Effector memory CD4-positive, alpha-beta T cell (primary cell): Measurements from ENCODE around the gene ATG12.
"Not testable (repeated sequence)": the region's sequence is repeated elsewhere in the genome, so short reads cannot be mapped to it uniquely, and the experiment has no call there.

Experiments used
- DNase-seq, 3 donors: peaks; one replicate each; pipeline ENCODE4 v3.0.0-alpha.2; 2020
- H3K27ac ChIP-seq: 2 replicates; pipeline ENCODE4 v1.7.0; 2013; ENCODE audit warnings: mild to moderate bottlenecking, low read length, moderate library complexity; ENCODE audit not compliant: insufficient read depth, poor library complexity, severe bottlenecking
- H3K27me3 ChIP-seq: replicated peaks from 2 replicates; pipeline ENCODE4 v1.7.0; 2013; ENCODE audit warnings: mild to moderate bottlenecking, low read length; ENCODE audit not compliant: insufficient read depth, control insufficient read depth, poor library complexity, severe bottlenecking
- H3K36me3 ChIP-seq: 2 replicates; pipeline ENCODE4 v1.7.0; 2013; ENCODE audit warnings: mild to moderate bottlenecking, low read length, moderate library complexity; ENCODE audit not compliant: control insufficient read depth, insufficient read depth
- H3K4me1 ChIP-seq: 2 replicates; pipeline ENCODE4 v1.7.0; 2013; ENCODE audit warnings: low read length, mild to moderate bottlenecking; ENCODE audit not compliant: control insufficient read depth, insufficient read depth, poor library complexity, severe bottlenecking
- H3K4me3 ChIP-seq: 2 replicates; pipeline ENCODE4 v1.7.0; 2013; ENCODE audit warnings: low read length, low read depth, mild to moderate bottlenecking; ENCODE audit not compliant: insufficient read depth, poor library complexity, severe bottlenecking
- H3K9me3 ChIP-seq: 2 replicates; pipeline ENCODE4 v1.7.0; 2013; ENCODE audit warnings: mild to moderate bottlenecking, low read length, moderate library complexity; ENCODE audit not compliant: control insufficient read depth

Gene ATG12

DNA sequence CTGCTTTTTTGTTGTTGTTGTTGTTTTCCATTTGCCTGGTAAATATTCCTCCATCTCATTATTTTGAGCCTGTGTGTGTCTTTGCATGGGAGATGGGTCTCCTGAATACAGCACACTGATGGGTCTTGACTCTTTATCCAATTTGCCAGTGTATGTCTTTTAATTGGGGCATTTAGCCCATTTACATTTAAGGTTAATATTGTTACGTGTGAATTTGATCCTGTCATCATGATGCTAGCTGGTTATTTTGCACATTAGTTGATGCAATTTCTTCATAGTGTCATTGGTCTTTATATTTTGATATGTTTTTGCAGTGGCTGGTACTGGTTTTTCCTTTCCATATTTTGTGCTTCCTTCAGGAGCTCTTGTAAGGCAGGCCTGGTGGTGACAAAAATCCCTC is 16.4 kb downstream of the ATG12 start:
- H3K4me1 ChIP-seq, H3K27me3 ChIP-seq, H3K4me3 ChIP-seq, H3K27ac ChIP-seq, DNase-seq, H3K9me3 ChIP-seq: not testable (repeated sequence)
- H3K36me3 ChIP-seq, result peaks cover 17% of the 10 kb centered on the region

DNA sequence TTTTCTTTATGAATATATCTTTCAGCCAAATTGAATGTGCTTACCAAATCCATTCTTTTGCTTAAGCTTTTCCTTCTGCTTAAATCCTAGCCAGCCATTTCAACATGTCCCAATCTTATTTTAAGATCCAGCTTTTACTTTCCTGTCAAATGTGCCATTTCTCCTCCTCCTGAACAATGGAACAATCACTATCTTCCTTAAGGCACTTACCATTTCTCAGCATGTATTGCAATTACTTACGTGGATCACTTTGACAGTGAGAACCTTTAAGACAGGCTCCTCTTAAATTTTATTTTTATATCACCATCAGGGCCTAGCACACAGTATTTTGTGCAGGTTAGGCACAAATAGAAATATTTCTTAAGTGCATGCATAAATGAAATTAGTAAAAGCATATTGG is 20.5 kb downstream of the ATG12 start:
- no peak overlapping the region for H3K27ac ChIP-seq
- H3K4me1 ChIP-seq, result peaks cover 10% of the 10 kb centered on the region
- H3K4me3 ChIP-seq, result no peak overlapping the region
- peaks cover 14% of the 10 kb centered on the region for H3K27me3 ChIP-seq
- no peaks in the 10 kb centered on the region for H3K36me3 ChIP-seq
- DNase-seq, result no peak
- no peaks in the 10 kb centered on the region for H3K9me3 ChIP-seq

DNA sequence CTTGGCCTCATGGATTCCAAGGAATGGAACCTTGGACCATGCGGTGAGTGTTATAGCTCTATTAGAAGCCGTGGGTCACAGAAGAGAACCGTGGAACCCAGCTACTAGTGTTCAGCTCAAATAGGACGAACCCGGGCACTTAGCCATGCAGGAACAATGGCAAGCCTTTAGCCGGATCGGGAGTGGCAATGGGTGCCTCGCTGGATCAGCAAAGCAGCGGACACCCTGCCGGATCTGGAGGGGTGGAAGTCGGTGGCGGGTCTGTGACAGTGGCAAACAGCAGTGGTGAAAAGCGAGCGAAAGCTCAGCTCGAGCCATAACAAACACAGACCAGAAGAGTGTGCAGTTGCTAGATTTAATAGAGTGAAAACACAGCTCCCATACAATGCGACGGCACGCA is 22.5 kb downstream of the ATG12 start:
- Histone ChIP-seq H3K4me3 (no peak overlapping the region), H3K27ac (no peak overlapping the region), H3K36me3 (no peaks in the 10 kb centered on the region), H3K9me3 (no peaks in the 10 kb centered on the region), H3K4me1 (peaks cover 13% of the 10 kb centered on the region), H3K27me3 (peaks cover 30% of the 10 kb centered on the region)
- DNase-seq, result no peak

DNA sequence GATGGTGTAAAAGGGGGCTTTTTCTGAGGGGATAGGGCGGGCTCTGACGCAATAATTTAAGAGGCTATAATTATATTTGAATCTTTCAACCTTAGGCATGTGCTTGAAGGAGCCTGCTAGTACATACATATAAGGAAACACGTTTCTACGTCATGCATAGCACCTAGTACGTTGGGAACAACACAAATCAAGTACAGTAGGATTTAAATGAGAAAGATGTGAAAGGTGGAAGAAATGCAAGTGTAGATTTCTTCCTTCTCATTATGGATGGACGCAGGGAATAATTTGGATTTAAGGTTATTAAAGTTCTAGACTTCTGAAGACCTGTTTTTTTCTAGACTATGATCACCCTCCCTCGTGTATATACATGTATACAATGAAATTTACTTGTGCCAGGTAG is 24.0 kb downstream of the ATG12 start:
- H3K36me3 ChIP-seq, result no peaks in the 10 kb centered on the region
- H3K4me3 ChIP-seq, result no peak overlapping the region
- no peak overlapping the region for H3K27ac ChIP-seq
- peaks cover 30% of the 10 kb centered on the region for H3K27me3 ChIP-seq
- peaks cover 13% of the 10 kb centered on the region for H3K4me1 ChIP-seq
- DNase-seq, result no peak
- no peaks in the 10 kb centered on the region for H3K9me3 ChIP-seq

DNA sequence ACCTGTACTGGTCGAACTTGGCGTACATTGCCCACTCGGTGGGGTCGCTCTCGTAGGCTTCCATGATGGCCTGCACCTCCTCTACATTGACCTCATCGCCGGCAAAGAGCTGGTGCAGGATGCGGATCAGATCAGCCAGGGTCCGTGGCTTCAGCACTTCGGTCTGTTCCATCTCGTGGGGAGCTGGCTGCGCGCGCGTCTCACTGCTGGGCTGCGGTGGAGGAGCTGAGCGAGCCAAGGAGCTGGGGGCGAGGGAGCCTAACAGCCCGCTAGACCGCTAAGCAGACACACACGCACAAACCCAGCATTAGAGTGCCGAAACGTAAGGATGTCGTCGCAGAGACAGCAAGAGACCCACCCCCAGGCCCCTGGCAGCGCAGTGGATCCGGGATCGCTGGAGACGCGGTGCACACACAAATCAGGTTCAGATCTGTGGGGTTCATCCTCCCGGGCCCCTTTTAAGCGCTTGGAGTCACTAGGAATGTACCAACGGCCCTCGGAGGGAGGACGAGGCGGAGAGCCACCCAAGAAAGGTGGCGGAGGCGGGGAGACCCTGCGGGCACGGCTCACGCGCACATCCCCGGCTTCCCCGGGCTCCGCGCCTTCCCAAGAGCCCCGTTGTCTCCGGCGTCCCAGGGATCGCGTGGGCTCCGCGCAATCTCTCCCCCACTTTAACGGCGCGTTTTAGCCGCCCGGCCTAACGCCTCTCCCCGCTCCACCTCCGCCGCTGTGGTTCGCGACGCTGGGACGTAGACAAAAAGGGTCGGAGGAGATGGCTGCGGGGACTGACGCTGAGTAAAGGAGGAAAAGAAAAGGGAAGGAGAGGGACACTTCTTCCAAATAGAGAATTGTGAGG is 24.9 kb downstream of the ATG12 start, which contains the start of gene CDO1:
Gene CDO1, minus strand, starts transcription at position 434 of the 856 bp plus-strand sequence. Its CDS starts 262 bp downstream, at position 172.
- Histone ChIP-seq H3K4me3 (peak within 1 kb of the TSS; percentile 39), H3K27ac (no peak within 1 kb of the TSS), H3K36me3 (no peaks in the 10 kb centered on the region), H3K4me1 (peaks cover 13% of the 10 kb centered on the region), H3K9me3 (no peaks in the 10 kb centered on the region), H3K27me3 (peaks cover 37% of the 10 kb centered on the region)
- no peak for DNase-seq

DNA sequence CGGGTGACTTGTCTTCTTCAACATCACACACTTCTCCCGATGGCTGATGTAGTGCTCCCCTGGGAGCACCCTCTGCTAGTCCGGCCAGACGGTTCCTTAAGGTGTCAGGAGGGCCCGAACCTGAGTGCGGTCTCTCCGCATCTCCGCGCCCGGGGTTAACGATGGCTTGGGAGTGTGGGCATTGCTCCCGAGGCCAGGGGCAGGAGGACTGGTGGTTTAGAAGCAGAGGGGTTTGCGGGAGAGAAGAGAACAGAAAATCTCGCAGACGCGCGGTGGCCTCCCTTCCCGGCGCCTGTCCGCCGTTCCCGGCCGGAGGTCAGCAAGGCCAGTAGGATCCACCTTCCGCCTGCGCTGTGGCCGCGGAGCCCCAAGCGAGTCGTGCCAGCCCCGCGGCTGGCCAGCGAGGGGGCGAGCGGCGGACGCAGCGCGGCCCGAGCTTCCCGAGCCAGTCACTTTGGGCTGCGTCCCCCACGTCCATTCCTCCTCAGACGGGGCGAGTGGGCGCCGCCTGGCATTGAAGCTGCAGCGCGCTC is 25.6 kb downstream of the ATG12 start:
- Histone ChIP-seq H3K4me1 (peaks cover 13% of the 10 kb centered on the region), H3K36me3 (no peaks in the 10 kb centered on the region), H3K4me3 (peak overlapping the region; percentile 39), H3K27ac (no peak overlapping the region), H3K27me3 (peaks cover 37% of the 10 kb centered on the region), H3K9me3 (no peaks in the 10 kb centered on the region)
- DNase-seq, result no peak

DNA sequence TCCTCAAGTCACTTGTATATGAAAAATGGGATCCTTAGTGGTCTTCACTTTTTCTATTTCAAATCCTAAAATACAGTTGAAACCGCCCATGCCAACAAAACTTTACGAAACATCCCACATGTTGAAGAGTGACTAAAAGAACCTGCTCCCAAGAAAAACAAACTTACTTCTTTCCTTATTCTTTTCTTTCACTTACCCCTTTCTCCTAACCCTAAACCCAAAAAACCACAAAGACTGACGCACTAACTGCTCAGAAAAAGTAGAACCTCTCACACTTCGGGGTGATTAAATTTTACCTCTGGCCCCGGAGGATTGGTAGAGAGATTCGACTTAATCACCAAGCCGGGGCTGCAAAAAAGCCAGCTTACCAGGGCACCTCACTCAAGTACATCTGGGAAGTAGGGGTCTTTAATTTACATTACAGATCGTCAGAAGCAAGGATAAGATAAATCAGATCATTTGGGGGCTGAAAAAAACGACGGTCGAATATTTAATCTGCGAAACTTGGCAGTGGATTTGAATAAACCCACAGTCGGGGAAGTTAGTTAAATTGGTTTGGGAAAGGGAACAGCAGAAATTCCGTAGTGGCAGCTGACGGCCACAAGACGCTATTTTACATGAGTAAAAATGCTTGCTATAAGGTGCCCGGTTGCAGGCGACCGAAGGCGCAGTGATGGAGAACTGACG is 26.2 kb downstream of the ATG12 start:
- Histone ChIP-seq H3K9me3 (no peaks in the 10 kb centered on the region), H3K4me1 (peaks cover 13% of the 10 kb centered on the region), H3K4me3 (no peak overlapping the region), H3K27ac (no peak overlapping the region), H3K27me3 (peaks cover 37% of the 10 kb centered on the region), H3K36me3 (no peaks in the 10 kb centered on the region)
- no peak for DNase-seq

DNA sequence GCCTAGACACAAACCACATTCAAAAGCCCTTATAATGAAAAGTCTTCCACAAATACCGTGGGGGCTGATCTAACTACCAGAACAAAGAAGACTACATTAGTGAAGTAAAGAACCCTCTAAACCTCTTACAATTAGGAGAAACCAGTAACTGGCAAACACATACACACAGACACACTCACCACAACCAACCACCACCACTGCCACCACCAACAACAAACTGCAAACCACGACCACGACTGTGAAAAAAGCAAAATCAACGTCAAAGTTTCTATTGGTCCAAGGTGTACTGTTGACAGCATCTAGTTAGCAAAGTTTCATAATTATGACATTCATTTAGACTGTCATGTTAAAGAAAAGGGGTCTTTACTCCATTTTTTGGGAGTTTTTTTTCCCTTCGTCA is 27.6 kb downstream of the ATG12 start:
- no peak overlapping the region for H3K4me3 ChIP-seq
- H3K9me3 ChIP-seq, result no peaks in the 10 kb centered on the region
- peaks cover 33% of the 10 kb centered on the region for H3K27me3 ChIP-seq
- peaks cover 13% of the 10 kb centered on the region for H3K4me1 ChIP-seq
- H3K27ac ChIP-seq, result no peak overlapping the region
- H3K36me3 ChIP-seq, result no peaks in the 10 kb centered on the region
- no peak for DNase-seq

DNA sequence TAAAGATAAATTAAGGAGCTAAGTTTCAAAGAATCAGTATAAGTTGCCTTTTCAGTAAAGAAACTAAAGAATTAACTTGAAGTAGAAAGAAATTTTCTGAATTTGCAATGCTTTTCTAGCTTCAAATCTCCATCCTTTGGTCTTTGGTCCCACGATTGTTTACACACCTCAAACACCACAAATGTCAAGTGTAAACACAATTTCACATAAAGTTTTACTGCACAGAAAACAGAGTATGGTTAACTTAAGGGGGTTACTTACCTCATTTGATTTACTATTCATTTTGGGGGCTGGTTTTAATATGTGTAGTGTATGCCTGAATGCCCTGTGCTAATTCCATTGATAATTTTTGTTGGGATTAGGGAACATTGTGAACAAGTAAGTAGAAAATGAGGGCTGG is 29.0 kb downstream of the ATG12 start:
- H3K36me3 ChIP-seq, result no peaks in the 10 kb centered on the region
- peaks cover 33% of the 10 kb centered on the region for H3K27me3 ChIP-seq
- H3K27ac ChIP-seq, result no peak overlapping the region
- peaks cover 13% of the 10 kb centered on the region for H3K4me1 ChIP-seq
- DNase-seq, result no peak
- H3K9me3 ChIP-seq, result no peaks in the 10 kb centered on the region
- no peak overlapping the region for H3K4me3 ChIP-seq

DNA sequence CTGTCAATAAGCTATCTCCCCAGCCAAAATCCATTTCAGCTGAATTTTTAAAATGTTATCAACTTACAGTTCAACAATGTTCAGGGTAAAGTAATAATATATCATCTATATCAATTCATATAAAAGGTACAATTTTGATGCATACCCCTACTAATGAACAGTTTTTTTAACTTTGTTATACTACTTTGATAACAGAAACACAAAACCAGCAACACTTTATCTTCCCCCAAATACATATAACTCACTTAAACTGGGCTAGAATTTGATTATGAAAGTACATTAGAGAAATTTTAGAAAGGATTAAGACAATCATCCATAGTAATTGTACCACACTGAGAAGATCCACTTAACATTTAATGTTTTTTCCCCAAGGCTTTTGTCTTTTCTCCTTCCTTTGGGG is 30.0 kb downstream of the ATG12 start:
- Histone ChIP-seq H3K27ac (no peak overlapping the region), H3K9me3 (no peaks in the 10 kb centered on the region), H3K4me3 (no peak overlapping the region), H3K4me1 (peaks cover 8% of the 10 kb centered on the region), H3K27me3 (peaks cover 29% of the 10 kb centered on the region), H3K36me3 (no peaks in the 10 kb centered on the region)
- DNase-seq, result no peak
